H1 (cell line): Measurements from ENCODE around the gene CHTF8. TPM values are rescaled to one million over a fixed set of nuclear protein-coding genes. Genes with fewer than 3 reads are reported as not detected.

Source experiments
- CTCF ChIA-PET: fragments of 300-600 bp; sonication (Branson Sonifier 250); formaldehyde crosslinking; loops from one replicate; lab custom pipeline; 2021; ENCODE audit not compliant: partially characterized antibody; lab: Charles Lee
- POLR2A ChIA-PET: fragments of 300-600 bp; sonication (Branson Sonifier 250); formaldehyde crosslinking; loops from one replicate; lab custom pipeline; 2021; ENCODE audit warnings: inconsistent platforms; ENCODE audit not compliant: partially characterized antibody; lab: Charles Lee
- DNase-seq, 2 experiments: peaks; one replicate each; pipeline versions ENCODE4 v3.0.0 to v3.0.0-alpha.2; 2010 to 2022; ENCODE audit warnings: low spot score in 2 of 2, low read depth in 1 of 2, mixed read lengths in 1 of 2
- FAIRE-seq: peaks from 2 replicates; lab custom pipeline; 2011; peaks lifted over from hg19 to GRCh38; lab: Jason Lieb, UNC
- H2AFZ ChIP-seq: 2 replicates; pipeline ENCODE4 v1.8.1; 2012; ENCODE audit warnings: low read length, inconsistent platforms
- H2AK5ac ChIP-seq: 2 replicates; pipeline ENCODE4 v1.6.1; 2013; ENCODE audit warnings: low read depth, low read length
- H2BK120ac ChIP-seq: replicated peaks from 2 replicates; pipeline ENCODE3; 2013; ENCODE audit warnings: low read depth, low read length, inconsistent platforms
- H2BK12ac ChIP-seq: 2 replicates; pipeline ENCODE4 v1.6.1; 2013; ENCODE audit warnings: low read depth, low read length
- H2BK15ac ChIP-seq: 2 replicates; pipeline ENCODE4 v1.6.1; 2013; ENCODE audit warnings: low read length
- H2BK20ac ChIP-seq: 2 replicates; pipeline ENCODE4 v1.6.1; 2013; ENCODE audit warnings: low read length
- H2BK5ac ChIP-seq: 2 replicates; pipeline ENCODE4 v1.6.1; 2013; ENCODE audit warnings: low read depth, low read length
- H3K14ac ChIP-seq: 2 replicates; pipeline ENCODE4 v1.6.1; 2013; ENCODE audit warnings: inconsistent platforms; ENCODE audit not compliant: insufficient read length
- H3K18ac ChIP-seq: 2 replicates; pipeline ENCODE4 v1.6.1; 2013; ENCODE audit warnings: low read length; ENCODE audit errors: extremely low read depth
- H3K23ac ChIP-seq: 2 replicates; pipeline ENCODE4 v1.6.1; 2013; ENCODE audit warnings: inconsistent platforms; ENCODE audit not compliant: insufficient read length
- H3K23me2 ChIP-seq: 2 replicates; pipeline ENCODE4 v1.6.1; 2013; ENCODE audit warnings: low read depth, low read length
- H3K27ac ChIP-seq: 2 replicates; pipeline ENCODE4 v1.6.1; 2011; ENCODE audit warnings: low read depth, low read length, inconsistent platforms
- H3K27me3 ChIP-seq, 4 experiments: replicated peaks in 1 of 4; 1 replicate in 1 of 4; 2 replicates in 3 of 4; pipeline versions ENCODE4 v1.6.1 to v1.8.1; 2011 to 2013; ENCODE audit warnings: low read length in 3 of 4, mild to moderate bottlenecking in 3 of 4, inconsistent platforms in 2 of 4, mixed read lengths in 2 of 4, moderate library complexity in 1 of 4; ENCODE audit not compliant: control insufficient read depth in 3 of 4, insufficient read depth in 3 of 4; ENCODE audit errors: extremely low read depth in 1 of 4
- H3K36me3 ChIP-seq, 4 experiments: 2 replicates each; pipeline versions ENCODE4 v1.6.1 to v1.8.1; 2011 to 2013; ENCODE audit warnings: mild to moderate bottlenecking in 4 of 4, low read length in 3 of 4, moderate library complexity in 2 of 4, control low read depth in 1 of 4, inconsistent platforms in 1 of 4; ENCODE audit not compliant: insufficient read depth in 4 of 4, control insufficient read depth in 2 of 4
- H3K4ac ChIP-seq: replicated peaks from 2 replicates; pipeline ENCODE3; 2013; ENCODE audit warnings: low read length, low read depth, mixed read lengths, inconsistent platforms; ENCODE audit not compliant: insufficient read length
- H3K4me1 ChIP-seq, 4 experiments: replicated peaks in 1 of 4; 1 replicate in 1 of 4; 2 replicates in 3 of 4; pipeline versions ENCODE4 v1.6.1 to v1.8.1; 2011 to 2013; ENCODE audit warnings: low read length in 3 of 4, inconsistent platforms in 2 of 4, mixed read lengths in 1 of 4; ENCODE audit not compliant: insufficient read depth in 4 of 4, control insufficient read depth in 3 of 4
- H3K4me2 ChIP-seq, 2 experiments: 2 replicates each; pipeline versions ENCODE4 v1.6.1 to v1.8.1; 2011 to 2013; ENCODE audit warnings: low read depth in 2 of 2, low read length in 2 of 2, control low read depth in 1 of 2, inconsistent platforms in 1 of 2, mild to moderate bottlenecking in 1 of 2; ENCODE audit not compliant: insufficient read depth in 1 of 2
- H3K4me3 ChIP-seq, 4 experiments: fragments of 200-600, 300-600 bp in 1 of 4; sonication (generic), shearing (Covaris generic), sonication (Bioruptor Twin) in 1 of 4; 2 replicates each; pipeline versions ENCODE4 v1.5.1 to v1.8.1; 2011 to 2016; ENCODE audit warnings: low read length in 4 of 4, low read depth in 3 of 4, control low read depth in 2 of 4, inconsistent platforms in 2 of 4, mild to moderate bottlenecking in 2 of 4, mixed read lengths in 1 of 4, moderate library complexity in 1 of 4; ENCODE audit not compliant: insufficient read depth in 2 of 4; ENCODE audit errors: extremely low read depth in 1 of 4
- H3K56ac ChIP-seq: replicated peaks from 2 replicates; pipeline ENCODE3; 2013; ENCODE audit warnings: low read depth, mild to moderate bottlenecking, mixed read lengths, low read length, inconsistent platforms; ENCODE audit not compliant: insufficient read length
- H3K79me1 ChIP-seq: 2 replicates; pipeline ENCODE4 v1.6.1; 2013; ENCODE audit warnings: low read depth, low read length, control low read depth
- H3K79me2 ChIP-seq, 2 experiments: 2 replicates each; pipeline versions ENCODE4 v1.6.1 to v1.8.1; 2012 to 2013; ENCODE audit warnings: low read length in 2 of 2, mild to moderate bottlenecking in 2 of 2, inconsistent platforms in 1 of 2; ENCODE audit not compliant: insufficient read depth in 2 of 2, control insufficient read depth in 1 of 2
- H3K9ac ChIP-seq, 4 experiments: replicated peaks in 1 of 4; 1 replicate in 1 of 4; 2 replicates in 3 of 4; pipeline versions ENCODE4 v1.6.1 to v1.8.1; 2011 to 2013; ENCODE audit warnings: low read depth in 3 of 4, low read length in 3 of 4, control low read depth in 2 of 4, mild to moderate bottlenecking in 2 of 4, moderate library complexity in 2 of 4, inconsistent platforms in 1 of 4; ENCODE audit errors: extremely low read depth in 1 of 4
- H3K9me3 ChIP-seq, 2 experiments: 2 replicates each; pipeline versions ENCODE4 v1.6.1 to v1.8.1; 2012 to 2013; ENCODE audit warnings: mild to moderate bottlenecking in 2 of 2, moderate library complexity in 2 of 2, control low read depth in 1 of 2, inconsistent platforms in 1 of 2, low read depth in 1 of 2, low read length in 1 of 2, mixed read lengths in 1 of 2; ENCODE audit not compliant: insufficient read depth in 2 of 2
- H4K20me1 ChIP-seq, 2 experiments: replicated peaks in 1 of 2; 2 replicates each; pipeline versions ENCODE3 to v1.8.1; 2011 to 2013; ENCODE audit warnings: inconsistent platforms in 2 of 2, low read length in 2 of 2, mild to moderate bottlenecking in 1 of 2; ENCODE audit not compliant: insufficient read depth in 2 of 2, control insufficient read depth in 1 of 2
- H4K5ac ChIP-seq: 2 replicates; pipeline ENCODE4 v1.6.1; 2013; ENCODE audit warnings: low read length, low read depth, mixed read lengths, inconsistent platforms; ENCODE audit not compliant: insufficient read length
- H4K8ac ChIP-seq: 2 replicates; pipeline ENCODE4 v1.8.0; 2013; ENCODE audit warnings: mild to moderate bottlenecking, moderate library complexity, low read length, inconsistent platforms; ENCODE audit not compliant: insufficient read depth; ENCODE audit errors: extremely low read depth
- H4K91ac ChIP-seq: replicated peaks from 2 replicates; pipeline ENCODE3; 2013; ENCODE audit warnings: low read length, mixed read lengths, inconsistent platforms; ENCODE audit not compliant: insufficient read length
- EP300 ChIP-seq, 2 experiments: IDR thresholded peaks; 1 replicate in 1 of 2; 2 replicates in 1 of 2; pipeline ENCODE4 v1.6.1; 2011 to 2012; ENCODE audit warnings: low read depth in 2 of 2, low read length in 2 of 2, mild to moderate bottlenecking in 2 of 2, borderline replicate concordance in 1 of 2, inconsistent platforms in 1 of 2, moderate library complexity in 1 of 2
- WGBS, 2 experiments: shearing (Covaris generic) in 1 of 2; methylation state at CpG; one replicate each; pipeline versions ENCODE4 v1.1.6 to v1.1.7; 2013 to 2015; ENCODE audit warnings: low lambda C conversion rate in 2 of 2, mixed read lengths in 2 of 2, inconsistent platforms in 1 of 2, low coverage in 1 of 2, missing lambda C conversion rate in 1 of 2; ENCODE audit not compliant: insufficient replicate concordance in 2 of 2, insufficient coverage in 1 of 2, insufficient read length in 1 of 2; ENCODE audit errors: extremely low coverage in 1 of 2, missing lambda C conversion rate in 1 of 2; 5-methylcytosine and 5-hydroxymethylcytosine counted together
- polyA plus RNA-seq, 7 experiments: library from polyadenylated mRNA; depleted of rRNA in 3 of 7; stranded (reverse) in 5 of 7; unstranded in 2 of 7; fragments of >200 nt in 5 of 7; fragments of 200-250 nt in 2 of 7; gene quantifications; 1 replicate in 5 of 7; 2 replicates in 1 of 7; 4 replicates in 1 of 7; pipeline versions ENCODE4 v1.2.1 to v1.2.3, GENCODE V29; 2011 to 2013; ENCODE audit warnings: missing spikeins in 2 of 7, mixed read lengths in 2 of 7
- total RNA-seq: library from RNA; stranded (reverse); fragmentation: NEBNext Ultra II Directional; extraction: Animal tissue kit (Norgen Biotek cat#: 25700); gene quantifications from 2 replicates; pipeline ENCODE4 v1.2.1, GENCODE V29; 2021

The CHTF8 gene
- total and polyA plus RNA-seq, 2 of the 8 experiments (the other 6 are each of a cell fraction or from before 2014, with no cell fraction given): 114 to 138 TPM

DNA sequence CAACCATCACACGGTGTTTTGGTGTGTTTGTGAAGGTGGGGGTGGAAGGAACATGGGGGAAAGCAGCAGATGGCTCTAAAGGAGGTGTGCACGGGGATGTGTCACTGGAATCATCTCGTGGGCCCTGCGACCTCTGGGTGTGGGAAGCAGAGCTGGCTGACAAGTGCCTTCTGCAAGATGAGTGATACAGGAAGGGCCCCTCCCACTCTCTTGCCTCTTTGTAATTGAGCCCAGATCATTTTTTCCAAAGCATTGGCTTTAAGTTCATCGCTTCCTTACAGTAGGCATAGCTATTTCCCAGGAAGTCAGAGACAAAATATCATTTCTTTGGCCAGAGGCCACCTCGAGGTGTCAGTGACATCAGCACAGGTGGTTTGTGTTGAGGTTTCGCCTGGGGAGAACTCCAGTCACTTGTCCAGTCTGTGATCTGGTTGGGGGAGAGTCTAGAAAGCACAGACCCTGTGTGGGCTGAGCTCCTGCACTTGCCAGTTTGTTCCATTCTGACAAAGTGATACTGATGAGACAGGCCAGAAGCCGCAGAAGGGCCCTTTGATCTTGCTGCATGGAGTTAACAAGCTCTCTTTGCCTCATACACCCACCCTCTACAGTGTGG lies 33.9 kb upstream of the CHTF8 start:
- no peak overlapping the region for H3K14ac ChIP-seq
- H3K9ac ChIP-seq: no peak overlapping the region
- no peaks in the 10 kb centered on the region for H4K20me1 ChIP-seq
- H3K23me2 ChIP-seq: no peaks in the 10 kb centered on the region
- H2AFZ ChIP-seq: no peak overlapping the region
- FAIRE-seq: no peak
- WGBS, 2 experiments: 96% methylated on average over 8 of the region's 8 CpGs; no CpG with 5 or more reads in 1 of the 2 experiments
- H4K5ac ChIP-seq: no peak overlapping the region
- H3K27me3 ChIP-seq: no peaks in the 10 kb centered on the region
- H3K18ac ChIP-seq: no peak overlapping the region
- H2BK120ac ChIP-seq: no peak overlapping the region
- DNase-seq: no peak
- H3K4me3 ChIP-seq: no peak overlapping the region
- no peak overlapping the region for H3K27ac ChIP-seq
- no peak overlapping the region for H3K4ac ChIP-seq
- H2BK20ac ChIP-seq: no peak overlapping the region
- no peak overlapping the region for H2BK5ac ChIP-seq
- H4K91ac ChIP-seq: no peak overlapping the region
- no peaks in the 10 kb centered on the region for H3K79me1 ChIP-seq
- no peaks in the 10 kb centered on the region; a peak in 1 of 7 replicates for H3K4me1 ChIP-seq
- no peak overlapping the region for H4K8ac ChIP-seq
- H2AK5ac ChIP-seq: no peak overlapping the region
- H2BK12ac ChIP-seq: no peak overlapping the region
- H3K4me2 ChIP-seq: no peak overlapping the region
- no peak overlapping the region for H3K56ac ChIP-seq
- H2BK15ac ChIP-seq: no peak overlapping the region
- H3K36me3 ChIP-seq: peaks cover 31 to 70% (median 53%) of the 10 kb centered on the region in 4 experiments
- H3K79me2 ChIP-seq: no peaks in the 10 kb centered on the region
- H3K23ac ChIP-seq: no peak overlapping the region
- ChIA-PET POLR2A (interaction anchor here (1.1 to 1.5 kb wide), 3 partner anchors 18 to 156 kb away, joined by 3 read pairs; no protein-coding TSS in a partner anchor), CTCF (interaction anchor here (0.6 to 6.9 kb wide), 4 partner anchors 17 to 647 kb away, joined by 3 to 50 read pairs (median 5); no protein-coding TSS in a partner anchor)
- no peaks in the 10 kb centered on the region for H3K9me3 ChIP-seq
- no peak for TF ChIP-seq EP300 (IDR thresholded peaks at IDR 0.05; ENCODE audit: borderline replicate concordance in 1 of 2, low read depth in 2 of 2, low read length in 2 of 2)
